GM12892 (cell line): ENCODE results near the gene NR2E1.

ENCODE experiments used
- POLR2A ChIP-seq: IDR thresholded peaks from 2 replicates; pipeline ENCODE4 v1.6.1; 2011; ENCODE audit warnings: low read depth, low read length, control low read depth
- POLR2AphosphoS5 ChIP-seq: IDR thresholded peaks from 2 replicates; pipeline ENCODE4 v1.6.1; 2011; ENCODE audit warnings: low read depth, low read length, control low read depth
- TAF1 ChIP-seq: IDR thresholded peaks from 2 replicates; pipeline ENCODE4 v1.6.1; 2011; ENCODE audit warnings: low read depth, mild to moderate bottlenecking, control low read depth, low read length, borderline replicate concordance

DNA sequence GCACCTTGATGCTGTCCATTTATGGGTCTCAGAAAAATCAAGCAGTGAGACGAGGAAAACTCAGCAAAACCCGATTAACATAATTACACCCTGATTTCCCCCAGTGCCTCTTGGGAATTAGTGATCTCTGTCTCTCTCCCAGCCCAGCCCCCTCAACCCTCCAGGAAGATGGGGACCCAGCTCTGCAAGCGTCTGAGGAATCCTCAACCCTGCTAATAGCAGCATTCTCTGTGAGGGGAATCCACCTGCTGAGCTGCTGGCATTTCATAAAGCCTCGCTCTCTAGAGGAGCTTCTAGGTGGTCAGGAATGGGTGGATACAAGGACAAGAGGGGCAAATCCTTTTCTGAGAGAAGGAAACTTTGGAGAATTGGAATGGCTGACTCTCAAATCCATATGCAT lies 13.9 kb downstream of the NR2E1 start:
- TF ChIP-seq POLR2A (no peak), TAF1 (no peak), POLR2AphosphoS5 (no peak)
